PC-3 (cell line): ENCODE measurements around the gene STK36. TPM values are rescaled to one million over a fixed set of nuclear protein-coding genes. Genes with fewer than 3 reads are reported as not detected.

Experiments used
- ATAC-seq: fragments of 200-7000 bp; cut with Tn5 transposase; 2 replicates; pipeline ENCODE4 v1.9.1; 2020; ENCODE audit warnings: mild to moderate bottlenecking, moderate library complexity
- BruUV-seq: library from RNA; stranded (reverse); fragments of 400-500 nt; replicated peaks from 2 replicates; lab custom pipeline; 2021; lab: Mats Ljungman, UMichigan
- CTCF ChIA-PET: fragments of 300-600 bp; sonication (Branson Sonifier 250); formaldehyde crosslinking; loops from one replicate; lab custom pipeline; 2022; ENCODE audit warnings: antibody characterized with exemption; lab: Charles Lee
- POLR2A ChIA-PET: fragments of 300-600 bp; sonication (Branson Sonifier 250); formaldehyde crosslinking; loops from one replicate; lab custom pipeline; 2022; ENCODE audit warnings: antibody characterized with exemption; ENCODE audit not compliant: unreplicated experiment; lab: Charles Lee
- DNase-seq: peaks from one replicate; pipeline ENCODE4 v3.0.0-alpha.2; 2015
- H2AFZ ChIP-seq: fragments of 300-600 bp; sonication (generic); 2 replicates; pipeline ENCODE4 v1.6.0; 2016; ENCODE audit warnings: antibody characterized with exemption, low read length
- H3F3A ChIP-seq: fragments of 300-600 bp; sonication (generic); one replicate; pipeline ENCODE4 v1.6.0; 2017; ENCODE audit warnings: antibody characterized with exemption, low read length, control low read depth, mild to moderate bottlenecking; ENCODE audit not compliant: unreplicated experiment
- H3K27ac ChIP-seq: fragments of 300-600 bp; sonication (generic); 2 replicates; pipeline ENCODE4 v1.5.1; 2016; ENCODE audit warnings: mild to moderate bottlenecking, low read length
- H3K27me3 ChIP-seq: fragments of 300-600 bp; sonication (generic); 2 replicates; pipeline ENCODE4 v1.6.1; 2016; ENCODE audit warnings: low read length, mixed read lengths
- H3K36me3 ChIP-seq: fragments of 300-600 bp; sonication (generic); 2 replicates; pipeline ENCODE4 v1.6.1; 2016; ENCODE audit warnings: low read depth, mixed run types, low read length, mixed read lengths
- H3K4me1 ChIP-seq: fragments of 300-600 bp; sonication (generic); 2 replicates; pipeline ENCODE4 v1.5.1; 2016; ENCODE audit warnings: low read length; ENCODE audit not compliant: insufficient read depth
- H3K4me2 ChIP-seq: fragments of 300-600 bp; sonication (generic); 2 replicates; pipeline ENCODE4 v1.6.0; 2016; ENCODE audit warnings: low read length
- H3K4me3 ChIP-seq: fragments of 300-600 bp; sonication (generic); 2 replicates; pipeline ENCODE4 v1.5.1; 2016; ENCODE audit warnings: mild to moderate bottlenecking, low read length, mixed read lengths
- H3K79me2 ChIP-seq: fragments of 300-600 bp; sonication (generic); 2 replicates; pipeline ENCODE4 v1.6.1; 2017; ENCODE audit warnings: low read length, mixed read lengths
- H3K9ac ChIP-seq: fragments of 300-600 bp; sonication (generic); 2 replicates; pipeline ENCODE4 v1.6.0; 2016; ENCODE audit warnings: mild to moderate bottlenecking, low read length
- H3K9me2 ChIP-seq: fragments of 300-600 bp; sonication (generic); replicated peaks from 2 replicates; pipeline ENCODE4 v1.6.1; 2016; ENCODE audit warnings: mixed run types, low read length, mixed read lengths
- H3K9me3 ChIP-seq: fragments of 300-600 bp; sonication (generic); 2 replicates; pipeline ENCODE4 v1.6.1; 2016; ENCODE audit warnings: low read length, mixed read lengths
- H4K20me1 ChIP-seq: fragments of 300-600 bp; sonication (generic); 2 replicates; pipeline ENCODE4 v1.6.1; 2016; ENCODE audit warnings: low read length, mixed read lengths
- EZH2 ChIP-seq: fragments of 300-600 bp; sonication (generic); IDR thresholded peaks from one replicate; pipeline ENCODE4 v1.6.1; 2017; ENCODE audit warnings: antibody characterized with exemption, mild to moderate bottlenecking, low read length; ENCODE audit not compliant: unreplicated experiment
- EZH2phosphoT487 ChIP-seq: fragments of 300-600 bp; sonication (generic); IDR thresholded peaks from 2 replicates; pipeline ENCODE4 v1.6.1; 2018; ENCODE audit warnings: mild to moderate bottlenecking, antibody characterized with exemption, low read length, borderline replicate concordance
- intact Hi-C: fragments of 100-400 bp; cut with micrococcal nuclease; formaldehyde crosslinking; loops from 2 replicates; pipeline ENCODE4 v1.9.0; 2023
- total RNA-seq: library from RNA; depleted of rRNA; stranded (reverse); fragments of >200 nt; gene quantifications from 2 replicates; pipeline ENCODE4 v1.2.3, GENCODE V29; 2014
- TF ChIP-seq, protein P1 (sequence below): fragments of 300-600 bp; sonication (generic); conservative IDR thresholded peaks from 2 replicates; pipeline ENCODE4 v1.5.1; 2017; ENCODE audit warnings: antibody characterized with exemption, low read depth, mild to moderate bottlenecking, low read length

The STK36 gene
- total RNA-seq, 1 experiment from 2014 or later: 32.9 TPM

DNA sequence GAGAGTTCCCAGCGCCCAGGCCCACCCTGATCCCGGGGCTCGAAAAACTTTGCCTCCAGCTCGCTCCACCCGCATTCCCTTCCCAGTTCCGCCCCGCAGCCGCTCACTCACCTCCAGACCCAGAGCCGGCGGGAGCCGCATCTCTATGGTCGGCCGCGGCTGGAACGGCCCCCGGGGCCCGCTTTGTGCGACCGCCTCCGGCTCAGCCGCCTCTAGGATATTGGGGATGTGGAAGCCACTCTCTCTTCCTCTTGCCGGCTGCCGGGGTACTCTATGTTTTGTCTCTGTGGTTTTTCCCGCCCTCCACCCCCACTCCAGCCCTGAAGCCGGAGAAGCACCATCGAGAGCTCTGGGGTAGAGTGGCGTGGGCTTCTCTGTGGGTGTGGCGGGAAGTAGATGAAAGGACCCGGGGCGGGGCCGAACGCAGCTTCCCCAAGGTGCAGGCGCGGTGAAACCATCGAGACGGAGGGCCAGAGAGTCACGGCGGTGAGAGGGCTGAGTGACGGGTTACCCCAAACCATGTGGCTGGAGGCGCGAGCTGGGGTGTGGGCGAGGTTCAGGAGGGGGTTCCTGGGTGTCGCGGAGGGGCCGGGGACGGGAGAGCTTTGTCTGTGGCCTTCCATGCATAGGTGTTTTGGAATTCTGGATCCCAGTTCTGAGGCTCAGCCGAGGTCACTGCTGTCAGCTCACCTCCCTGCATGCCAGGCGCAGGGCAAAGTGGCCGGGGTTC lies 12.5 kb upstream of the STK36 start, which contains the start of the genes BCS1L and ZNF142:
TSS of gene BCS1L (plus strand) at position 426 of the 730 bp plus-strand sequence. CDS start 1,305 bp downstream, outside the sequence.
TSS of gene ZNF142 (minus strand) at position 366 of the 730 bp plus-strand sequence. CDS start 3,194 bp downstream, outside the sequence.
- Histone ChIP-seq H3K4me3 (peak within 1 kb of the TSS; percentile 100), H3K36me3 (peaks cover 54% of the 10 kb centered on the region), H2AFZ (peak within 1 kb of the TSS; percentile 97), H3K9ac (peak within 1 kb of the TSS; percentile 93), H3K9me2 (no peaks in the 10 kb centered on the region), H3K4me1 (peaks cover 20% of the 10 kb centered on the region), H3F3A (no peaks in the 10 kb centered on the region), H3K9me3 (no peaks in the 10 kb centered on the region), H3K27me3 (no peaks in the 10 kb centered on the region), H4K20me1 (no peaks in the 10 kb centered on the region), H3K79me2 (peaks cover 62% of the 10 kb centered on the region), H3K4me2 (peak within 1 kb of the TSS; percentile 94), H3K27ac (peak within 1 kb of the TSS; percentile 61)
- ChIA-PET CTCF (interaction anchor here (0.6 to 2.4 kb wide), 7 partner anchors 13 to 463 kb away, joined by 3 to 20 read pairs (median 4); partner anchors contain the start of gene TTLL4), POLR2A (interaction anchor here (0.5 to 1.4 kb wide), 6 partner anchors 12 to 215 kb away, joined by 3 to 36 read pairs (median 8); no protein-coding TSS in a partner anchor)
- BruUV-seq: no TSS peak
- peak; percentile 92 for ATAC-seq
- peak; percentile 91 for DNase-seq
- TF ChIP-seq EZH2: no peak
- no peak for TF ChIP-seq EZH2phosphoT487
- TF ChIP-seq, protein P1, sequence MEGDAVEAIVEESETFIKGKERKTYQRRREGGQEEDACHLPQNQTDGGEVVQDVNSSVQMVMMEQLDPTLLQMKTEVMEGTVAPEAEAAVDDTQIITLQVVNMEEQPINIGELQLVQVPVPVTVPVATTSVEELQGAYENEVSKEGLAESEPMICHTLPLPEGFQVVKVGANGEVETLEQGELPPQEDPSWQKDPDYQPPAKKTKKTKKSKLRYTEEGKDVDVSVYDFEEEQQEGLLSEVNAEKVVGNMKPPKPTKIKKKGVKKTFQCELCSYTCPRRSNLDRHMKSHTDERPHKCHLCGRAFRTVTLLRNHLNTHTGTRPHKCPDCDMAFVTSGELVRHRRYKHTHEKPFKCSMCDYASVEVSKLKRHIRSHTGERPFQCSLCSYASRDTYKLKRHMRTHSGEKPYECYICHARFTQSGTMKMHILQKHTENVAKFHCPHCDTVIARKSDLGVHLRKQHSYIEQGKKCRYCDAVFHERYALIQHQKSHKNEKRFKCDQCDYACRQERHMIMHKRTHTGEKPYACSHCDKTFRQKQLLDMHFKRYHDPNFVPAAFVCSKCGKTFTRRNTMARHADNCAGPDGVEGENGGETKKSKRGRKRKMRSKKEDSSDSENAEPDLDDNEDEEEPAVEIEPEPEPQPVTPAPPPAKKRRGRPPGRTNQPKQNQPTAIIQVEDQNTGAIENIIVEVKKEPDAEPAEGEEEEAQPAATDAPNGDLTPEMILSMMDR: no peak
- intact Hi-C loops: loop anchor here (1.0 to 2.0 kb wide), 3 partner anchors 13 to 188 kb away; partner anchors contain the start of genes RNF25, STK36 and TTLL4

DNA sequence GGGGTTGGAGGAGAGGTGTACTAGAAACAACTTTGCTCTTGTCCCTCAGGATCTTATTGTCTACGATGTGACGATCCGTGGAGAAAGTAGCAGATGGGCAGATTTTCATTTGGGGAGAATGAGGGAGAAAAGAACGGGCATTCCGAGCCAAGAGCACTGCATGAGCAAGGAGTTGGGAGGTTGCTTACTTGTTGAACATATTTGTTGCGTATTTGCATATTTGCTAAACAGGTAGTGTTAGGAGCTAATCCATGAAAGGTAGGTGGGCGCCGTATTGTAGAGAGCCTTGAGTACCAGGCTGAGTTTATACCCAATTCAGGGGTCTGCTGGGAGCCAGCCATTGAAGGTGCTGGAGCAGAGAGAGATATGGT lies 11.9 kb upstream of the STK36 start:
- Histone ChIP-seq H3K9ac (peak overlapping the region; percentile 93), H4K20me1 (no peaks in the 10 kb centered on the region), H3K79me2 (peaks cover 62% of the 10 kb centered on the region), H3K9me2 (no peaks in the 10 kb centered on the region), H3K9me3 (no peaks in the 10 kb centered on the region), H3F3A (no peaks in the 10 kb centered on the region), H3K4me3 (peak overlapping the region; percentile 100), H3K36me3 (peaks cover 51% of the 10 kb centered on the region), H3K4me1 (peaks cover 20% of the 10 kb centered on the region), H2AFZ (peak overlapping the region; percentile 97), H3K27me3 (no peaks in the 10 kb centered on the region), H3K27ac (peak overlapping the region; percentile 15; the same call in 1 of the 2 replicates), H3K4me2 (peak overlapping the region; percentile 94)
- intact Hi-C loops: loop anchor here (1.0 to 2.0 kb wide), 3 partner anchors 12 to 187 kb away; partner anchors contain the start of genes RNF25, STK36 and TTLL4
- no peak for TF ChIP-seq EZH2
- TF ChIP-seq, protein P1: no peak
- TF ChIP-seq EZH2phosphoT487: no peak
- CTCF ChIA-PET: interaction anchor here (0.6 to 2.4 kb wide), 6 partner anchors 13 to 320 kb away, joined by 3 to 20 read pairs (median 4); partner anchors contain the start of gene TTLL4
- DNase-seq (no peak), ATAC-seq (peak; percentile 1; the same call in 1 of the 2 replicates)
- POLR2A ChIA-PET: interaction anchor here (0.6 to 1.7 kb wide), 6 partner anchors 11 to 64 kb away, joined by 3 to 36 read pairs (median 8); no protein-coding TSS in a partner anchor
- TSS peak; percentile 81 for BruUV-seq
